AG08395 (cell line): ENCODE measurements around the gene TPST2.

Source experiments
- DNase-seq: peaks from one replicate; pipeline ENCODE4 v3.0.0; 2012; ENCODE audit warnings: mixed read lengths, low spot score

Gene TPST2

DNA sequence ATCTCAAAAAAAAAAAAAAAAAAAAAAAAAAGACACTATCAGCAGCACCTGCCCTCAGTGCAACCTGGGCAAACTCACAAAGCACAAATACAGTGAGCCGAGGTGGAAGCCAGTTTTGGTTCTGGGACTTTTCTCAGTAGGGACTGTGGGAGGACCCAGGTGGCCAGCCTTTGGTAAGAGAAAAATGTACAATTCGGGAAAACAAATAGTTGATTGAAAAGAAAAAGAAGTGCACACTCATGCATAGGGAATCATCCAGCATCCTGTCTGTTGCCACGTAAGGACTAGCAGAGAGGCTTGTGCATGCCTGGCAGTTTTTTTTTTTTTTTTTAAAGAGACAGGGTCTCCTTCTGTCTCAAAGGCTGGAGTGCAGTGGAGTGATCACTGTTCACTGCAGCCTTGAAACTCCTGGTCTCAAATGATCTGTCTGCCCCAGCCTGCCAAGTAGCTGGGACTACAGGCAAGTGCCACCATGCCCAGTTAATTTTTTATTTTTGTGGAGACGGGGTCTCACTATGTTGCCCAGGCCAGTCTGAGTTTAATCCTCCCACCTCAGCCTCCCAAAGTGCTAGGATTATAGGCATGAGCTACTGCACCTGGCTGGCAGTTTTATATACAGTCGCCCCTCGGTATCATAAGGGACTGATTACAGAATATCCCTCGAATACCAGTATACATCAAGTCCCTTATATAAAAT, 36.7 kb downstream of the TPST2 start:
- peak; percentile 92 for DNase-seq

DNA sequence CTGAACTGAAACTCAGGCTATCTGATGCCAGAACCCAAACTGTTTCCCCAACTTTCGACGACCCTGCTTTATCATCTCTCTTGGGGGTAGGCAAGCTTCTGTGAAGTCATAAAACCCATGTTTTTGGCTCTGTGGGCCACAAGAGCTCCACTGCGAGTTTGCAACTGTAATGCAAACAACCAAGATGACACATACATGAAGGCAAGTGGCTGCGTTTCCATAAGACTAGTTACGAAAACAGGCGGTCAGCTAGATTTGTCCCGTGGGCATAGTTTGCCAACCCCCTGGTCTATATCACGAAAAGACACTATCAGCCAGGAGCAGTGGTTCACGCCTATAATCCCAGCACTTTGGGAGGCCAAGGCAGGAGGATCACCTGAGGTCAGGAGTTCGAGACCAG, 37.5 kb downstream of the TPST2 start:
- DNase-seq = no peak

DNA sequence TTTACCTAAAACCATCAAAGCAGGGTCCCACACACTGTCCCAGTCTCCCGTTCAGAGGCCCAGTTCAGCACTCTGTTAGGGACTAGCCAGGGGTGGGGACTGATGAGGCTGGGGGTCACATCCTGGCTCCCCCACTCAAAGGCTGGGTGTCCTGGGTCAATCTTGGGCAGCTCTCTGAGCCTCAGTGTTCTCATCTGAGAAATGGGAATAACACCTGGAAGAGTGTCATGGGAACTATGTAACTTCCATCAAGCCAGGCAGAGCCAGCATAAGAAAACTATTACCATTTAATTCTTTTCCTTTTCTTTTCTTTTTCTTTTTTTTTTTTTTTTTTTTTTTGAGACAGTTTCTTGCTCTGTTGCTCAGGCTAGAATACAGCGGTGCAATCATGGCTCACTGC, 38.4 kb downstream of the TPST2 start:
- no peak for DNase-seq

DNA sequence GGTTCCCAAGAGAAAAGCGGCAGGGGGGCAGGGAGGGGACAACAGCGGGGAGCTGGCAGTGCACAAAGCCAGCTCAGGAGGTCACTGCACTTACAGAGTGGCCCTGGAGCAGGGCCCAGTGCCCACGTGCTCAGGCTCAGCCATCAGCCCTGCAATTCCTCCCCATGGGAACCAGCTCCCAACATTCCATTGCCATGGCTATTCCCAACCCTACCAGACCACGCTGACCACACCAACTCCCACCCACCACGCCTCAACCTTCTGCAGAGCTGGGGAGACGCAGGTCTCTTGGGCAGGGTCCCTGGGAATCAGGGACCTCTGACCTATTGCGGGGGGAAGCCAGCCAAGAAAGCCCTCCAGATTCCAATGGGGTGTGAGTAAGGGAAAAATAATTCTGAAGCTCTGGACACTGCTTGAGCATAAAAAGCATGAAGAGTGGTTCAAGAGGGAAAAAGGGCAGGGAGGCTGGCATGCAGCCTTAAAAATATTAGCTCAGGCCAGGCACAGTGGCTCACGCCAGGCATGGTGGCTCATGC, 39.4 kb downstream of the TPST2 start:
- peak; percentile 94 for DNase-seq

DNA sequence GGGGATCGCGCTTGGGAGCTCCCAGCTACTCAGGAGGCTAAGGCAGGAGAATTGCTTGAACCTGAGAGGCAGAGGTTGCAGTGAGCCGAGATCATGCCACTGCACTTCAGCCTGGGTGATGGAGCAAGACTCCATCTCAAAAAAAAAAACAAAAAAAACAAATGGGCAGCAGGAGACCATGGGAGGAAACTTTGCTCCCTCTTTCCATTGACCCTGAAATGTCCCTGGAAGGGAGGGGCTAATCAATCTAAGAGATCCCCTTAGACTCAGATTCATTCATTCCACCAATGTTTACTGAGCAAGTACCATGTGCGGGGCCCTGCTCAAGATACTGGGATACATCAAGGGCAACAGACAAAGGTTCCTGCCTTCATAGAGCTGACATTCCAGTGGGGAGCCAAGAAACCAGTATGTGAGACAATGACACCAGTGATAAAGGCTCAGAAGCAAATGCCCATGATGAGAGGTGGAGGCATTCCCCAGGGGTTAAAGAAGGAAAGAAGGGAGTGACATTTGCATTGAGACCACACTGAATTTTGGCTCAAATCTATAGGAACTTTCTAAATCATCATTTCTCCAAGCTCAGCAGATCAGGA, 39.9 kb downstream of the TPST2 start:
- no peak for DNase-seq

DNA sequence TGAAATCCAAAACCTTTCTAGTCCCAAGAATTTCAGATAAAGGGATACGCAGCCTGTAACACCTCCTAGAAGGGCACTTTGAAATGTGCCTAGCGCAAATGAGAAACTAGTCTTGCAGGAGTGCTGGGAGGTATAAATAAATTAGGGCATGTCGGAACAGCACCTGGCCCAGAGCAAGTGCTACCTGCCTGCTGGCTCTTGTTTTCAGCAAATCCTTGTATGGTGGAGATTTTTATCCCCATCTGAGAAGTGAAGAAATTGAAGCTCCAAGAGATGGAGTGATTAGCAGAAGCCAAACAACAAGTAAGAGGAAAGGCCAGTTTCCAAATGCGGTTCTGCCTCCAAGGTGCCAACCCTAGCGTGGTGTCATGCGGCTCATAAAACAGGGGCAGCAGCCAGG, 40.9 kb downstream of the TPST2 start:
- no peak for DNase-seq

DNA sequence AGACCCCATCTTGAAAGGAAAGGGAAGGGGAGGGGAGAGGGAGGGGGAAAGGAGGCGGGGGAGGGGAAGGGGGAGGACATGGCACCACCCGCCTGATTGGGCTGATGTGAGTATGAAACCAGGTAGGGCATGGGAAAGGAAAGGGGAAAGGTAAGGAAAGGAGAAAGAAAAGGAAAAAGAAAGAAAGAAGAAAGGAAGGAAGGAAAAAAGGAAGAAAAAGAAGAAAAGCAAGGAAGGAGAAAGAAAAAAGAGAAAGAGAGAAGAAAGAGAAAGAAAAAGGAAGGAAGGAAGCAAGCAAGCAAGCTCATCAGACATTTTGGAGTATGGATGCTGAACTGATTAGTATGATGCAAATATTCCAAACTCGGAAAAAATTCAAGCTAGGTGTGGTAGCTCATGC, 41.6 kb downstream of the TPST2 start:
- no peak for DNase-seq

DNA sequence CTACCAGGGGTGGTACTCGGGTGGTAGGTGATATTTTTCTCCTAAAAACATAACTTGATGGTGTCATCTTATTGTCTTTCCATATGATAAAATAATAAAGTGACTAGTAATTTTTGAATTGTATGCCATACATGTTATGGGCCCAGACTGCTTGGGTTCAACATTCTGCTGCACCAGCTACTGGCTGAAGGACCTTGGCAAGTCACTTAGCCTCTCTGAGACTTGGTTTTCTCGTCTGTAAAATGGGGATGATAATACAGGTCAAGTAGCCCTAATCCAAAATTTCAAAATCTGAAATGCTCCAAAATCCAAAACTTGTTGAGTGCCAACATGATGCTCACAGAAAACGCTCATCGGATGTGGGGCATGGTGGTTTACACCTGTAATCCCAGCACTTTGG, 42.1 kb downstream of the TPST2 start:
- no peak for DNase-seq

DNA sequence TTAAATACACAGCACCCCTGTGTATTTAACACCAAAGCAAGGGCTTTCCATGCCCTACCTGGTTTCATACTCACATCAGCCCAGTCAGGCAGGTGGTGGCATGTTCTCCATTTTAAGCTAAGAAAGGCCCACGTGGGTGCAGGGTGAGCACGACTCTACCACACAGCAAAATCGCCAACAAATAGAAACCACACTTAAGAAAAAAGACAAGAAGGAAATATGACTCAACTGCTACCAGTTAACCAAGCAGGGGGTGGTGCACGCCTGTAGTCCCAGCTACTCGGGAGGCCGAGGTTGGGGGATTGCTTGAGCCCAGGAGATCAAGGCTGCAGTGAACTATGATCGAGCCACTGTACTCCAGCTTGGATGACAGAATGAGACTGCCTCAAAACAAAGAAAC, 42.5 kb downstream of the TPST2 start:
- no peak for DNase-seq

DNA sequence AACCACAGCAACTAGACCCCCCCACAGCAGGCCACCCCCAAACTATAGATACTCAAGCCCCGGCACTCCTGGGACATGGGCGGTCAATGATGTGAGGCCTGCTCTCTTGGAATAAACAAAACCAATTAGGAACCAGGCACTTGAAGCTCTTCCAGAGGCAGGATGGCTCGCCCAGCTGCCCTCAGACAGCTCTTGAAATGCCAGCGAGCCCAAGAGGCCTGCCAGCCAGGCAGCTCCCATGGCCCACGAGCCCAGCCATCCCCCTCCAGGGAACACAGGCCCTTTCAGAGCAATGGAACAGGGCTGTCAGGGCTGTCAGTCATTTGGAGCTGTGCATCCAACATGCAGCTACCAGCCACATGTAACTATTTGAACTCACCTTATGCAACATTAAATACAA, 43.6 kb downstream of the TPST2 start:
- DNase-seq = no peak

DNA sequence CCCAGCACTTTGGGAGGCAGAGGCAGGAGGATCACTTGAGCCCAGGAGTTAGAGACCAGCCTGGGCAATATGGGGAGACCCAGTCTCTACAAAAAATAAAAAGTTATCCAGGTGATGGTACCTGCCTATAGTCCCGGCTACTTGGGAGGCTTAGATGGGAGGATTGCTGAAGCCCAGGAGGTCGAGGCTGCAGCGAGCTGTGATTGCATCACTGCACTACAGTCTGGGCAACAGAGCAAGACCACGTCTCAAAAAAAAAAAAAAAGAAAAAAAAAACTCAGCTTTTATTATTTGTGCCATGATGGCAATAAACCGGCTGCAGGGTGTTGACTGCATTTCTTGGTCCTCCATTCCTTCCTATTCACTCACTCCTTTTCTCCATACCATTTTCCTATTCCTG, 44.1 kb downstream of the TPST2 start:
- DNase-seq = no peak

DNA sequence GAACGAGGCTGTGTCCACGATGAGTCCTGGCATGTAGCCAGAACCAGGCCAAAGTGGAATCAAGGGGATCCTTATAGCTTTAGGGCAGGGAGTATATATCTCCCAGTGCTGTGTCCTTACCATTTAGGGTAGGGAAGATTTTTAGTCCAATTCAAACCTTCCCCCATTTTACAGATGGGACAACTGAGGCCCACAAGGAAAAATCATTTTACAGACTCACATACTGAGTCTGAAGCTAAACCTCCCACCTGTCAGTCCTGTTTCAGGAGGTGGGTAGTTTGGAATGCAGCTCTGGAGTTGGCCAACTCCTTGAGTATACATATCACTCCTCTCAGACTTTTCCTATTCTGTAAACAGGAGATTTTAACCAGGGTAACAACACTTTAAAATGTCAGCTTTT, 44.5 kb downstream of the TPST2 start:
- no peak for DNase-seq

DNA sequence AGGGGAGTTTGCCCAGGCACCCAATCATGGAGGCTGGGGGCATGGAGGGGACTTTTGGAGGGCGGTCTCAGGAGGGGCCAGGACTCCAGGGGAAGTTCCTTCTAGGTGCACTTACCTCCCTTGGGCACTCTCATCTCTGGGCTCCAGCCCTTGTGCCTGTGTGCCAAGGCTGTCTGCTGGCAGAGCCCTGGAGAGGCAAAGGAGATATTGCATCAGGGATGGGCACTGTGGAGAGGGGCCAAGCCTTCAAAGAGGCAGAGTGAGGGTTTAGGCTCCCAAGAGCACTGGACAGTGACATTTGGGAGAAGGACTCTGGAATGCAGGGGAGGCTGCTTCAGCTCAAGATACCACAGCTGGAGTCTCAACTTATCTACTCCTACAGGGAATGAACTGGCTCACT, 45.4 kb downstream of the TPST2 start:
- no peak for DNase-seq

DNA sequence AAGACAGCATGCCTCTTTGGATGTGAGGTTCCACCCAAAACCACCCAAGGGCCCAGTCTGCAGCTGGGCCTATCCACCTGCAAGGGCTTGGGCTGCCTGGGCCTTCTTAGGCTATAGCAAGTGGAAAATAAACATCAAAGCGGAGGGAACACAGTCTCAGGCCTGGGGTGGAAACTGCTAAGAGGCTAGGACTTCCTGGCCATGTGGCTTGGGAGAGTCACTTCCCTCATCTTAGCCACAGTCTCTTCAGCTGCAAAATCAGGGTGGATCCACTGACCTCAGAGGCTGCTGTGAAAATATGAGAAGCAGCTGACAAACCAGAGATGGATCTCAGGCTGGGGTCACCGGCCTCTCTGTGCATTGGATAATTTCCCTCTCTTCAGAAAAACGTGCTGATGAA, 47.1 kb downstream of the TPST2 start:
- DNase-seq = no peak

DNA sequence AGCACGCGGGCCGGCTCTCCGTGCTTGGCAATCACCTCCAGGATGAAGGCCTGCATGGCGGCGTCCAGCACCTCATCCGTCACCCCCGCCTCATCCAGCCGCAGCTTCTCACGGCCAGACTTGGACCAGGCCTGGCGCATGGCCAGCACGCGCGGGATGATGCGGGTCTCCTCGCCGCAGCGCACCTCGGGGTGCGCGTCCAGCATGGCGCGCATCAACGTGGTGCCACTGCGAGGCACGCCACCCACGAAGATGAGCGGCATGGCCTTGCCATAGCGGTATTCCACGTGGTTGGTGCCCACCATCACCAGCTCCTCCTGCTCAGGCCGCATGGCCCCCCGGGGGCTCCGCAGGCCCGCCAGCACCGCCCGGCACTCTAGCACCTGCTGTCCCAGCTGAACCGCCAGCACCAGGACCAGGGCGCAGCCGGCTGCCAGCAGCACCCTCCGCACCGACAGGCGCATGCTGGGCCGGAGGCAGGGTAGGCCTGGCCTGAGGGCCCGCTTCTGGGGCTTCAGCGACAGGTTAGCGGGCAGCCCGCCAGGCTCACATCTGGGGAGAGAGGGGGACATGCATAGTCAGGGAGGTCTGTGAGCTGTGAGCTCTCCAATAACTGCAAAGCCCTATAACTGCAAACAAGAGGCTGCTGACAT, 48.6 kb downstream of the TPST2 start:
- DNase-seq = no peak

DNA sequence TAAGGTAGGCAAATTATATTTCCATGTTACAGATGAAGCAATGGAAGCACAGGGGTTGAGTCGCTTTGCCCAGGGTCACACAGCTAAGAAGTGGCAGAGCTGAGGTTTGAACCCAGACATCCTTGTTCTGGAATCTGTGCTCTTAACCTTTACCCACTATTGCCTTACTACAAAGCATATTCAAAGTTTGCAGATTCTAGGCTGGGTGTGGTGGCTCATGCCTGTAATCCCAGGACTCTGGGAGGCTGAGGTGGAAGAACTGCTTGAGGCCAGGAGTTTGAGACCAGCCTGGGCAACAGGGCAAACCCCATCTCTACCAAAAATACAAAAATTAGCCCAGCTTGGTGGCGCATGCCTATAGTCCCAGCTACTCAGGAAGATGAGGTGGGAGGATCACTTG, 49.8 kb downstream of the TPST2 start:
- no peak for DNase-seq

DNA sequence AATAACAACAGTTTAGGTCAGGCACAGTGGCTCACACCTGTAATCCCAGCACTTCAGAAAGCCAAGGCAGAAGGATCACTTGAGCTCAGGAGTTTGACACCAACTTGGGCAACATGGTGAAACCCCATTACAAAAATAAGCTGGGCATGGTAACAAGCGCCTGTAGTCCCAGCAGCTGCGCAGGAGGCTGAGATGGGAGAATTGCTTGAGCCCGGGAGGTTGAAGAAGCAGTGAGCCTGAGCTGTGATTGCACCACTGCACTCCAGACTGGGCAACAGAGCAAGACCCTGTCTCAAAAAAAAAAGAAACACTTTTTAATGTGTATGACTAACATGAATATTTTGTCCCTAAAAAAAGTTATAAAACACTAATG, 53.2 kb downstream of the TPST2 start:
- DNase-seq = no peak

DNA sequence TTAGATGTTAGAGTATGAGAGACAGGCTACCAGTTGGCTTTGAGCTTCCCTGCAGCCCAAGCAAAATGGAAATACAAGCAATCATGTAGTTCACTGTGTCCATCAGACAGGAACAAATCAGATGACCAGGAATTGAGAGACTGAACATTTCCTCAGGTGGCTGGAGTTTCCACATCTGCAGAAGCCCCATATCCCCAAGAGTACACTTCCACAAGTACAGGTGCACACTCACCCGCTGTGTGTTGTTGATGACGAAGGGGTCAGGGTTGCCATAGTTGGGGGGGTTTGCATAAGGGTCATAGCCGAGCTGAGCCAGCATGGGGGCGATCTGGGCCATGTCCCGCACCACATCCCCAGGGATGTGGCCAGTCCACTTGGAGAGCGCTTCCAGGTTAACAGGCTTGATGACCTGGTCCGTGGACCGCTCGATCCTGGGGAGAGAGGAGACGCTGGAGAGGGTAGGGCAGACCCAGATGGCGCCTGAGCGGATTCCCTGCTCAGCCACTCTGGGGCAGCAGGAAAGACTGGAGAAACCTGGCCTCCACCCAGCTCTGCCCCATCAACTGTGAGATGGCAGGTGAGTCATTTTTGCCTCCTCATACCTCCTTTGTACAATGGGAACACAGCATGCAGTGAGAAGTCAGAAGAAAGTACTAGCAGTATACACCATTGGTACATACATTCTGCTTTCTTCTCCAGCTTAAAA, 53.7 kb downstream of the TPST2 start:
- DNase-seq = no peak

DNA sequence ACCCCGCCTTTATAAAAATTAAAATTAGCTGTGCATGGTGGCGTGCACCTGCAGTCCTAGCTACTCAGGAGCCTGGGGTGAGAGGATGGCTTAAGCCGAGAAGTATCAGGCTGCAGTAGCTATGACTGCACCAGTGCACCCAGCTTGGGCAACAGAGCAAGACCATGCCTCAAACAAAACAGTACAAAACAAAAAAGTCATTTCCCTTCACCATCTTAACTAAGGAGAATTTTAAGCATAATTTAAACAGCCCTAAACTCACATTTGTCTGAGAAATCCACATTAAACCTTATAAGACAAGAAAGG, 54.4 kb downstream of the TPST2 start:
- DNase-seq = no peak

DNA sequence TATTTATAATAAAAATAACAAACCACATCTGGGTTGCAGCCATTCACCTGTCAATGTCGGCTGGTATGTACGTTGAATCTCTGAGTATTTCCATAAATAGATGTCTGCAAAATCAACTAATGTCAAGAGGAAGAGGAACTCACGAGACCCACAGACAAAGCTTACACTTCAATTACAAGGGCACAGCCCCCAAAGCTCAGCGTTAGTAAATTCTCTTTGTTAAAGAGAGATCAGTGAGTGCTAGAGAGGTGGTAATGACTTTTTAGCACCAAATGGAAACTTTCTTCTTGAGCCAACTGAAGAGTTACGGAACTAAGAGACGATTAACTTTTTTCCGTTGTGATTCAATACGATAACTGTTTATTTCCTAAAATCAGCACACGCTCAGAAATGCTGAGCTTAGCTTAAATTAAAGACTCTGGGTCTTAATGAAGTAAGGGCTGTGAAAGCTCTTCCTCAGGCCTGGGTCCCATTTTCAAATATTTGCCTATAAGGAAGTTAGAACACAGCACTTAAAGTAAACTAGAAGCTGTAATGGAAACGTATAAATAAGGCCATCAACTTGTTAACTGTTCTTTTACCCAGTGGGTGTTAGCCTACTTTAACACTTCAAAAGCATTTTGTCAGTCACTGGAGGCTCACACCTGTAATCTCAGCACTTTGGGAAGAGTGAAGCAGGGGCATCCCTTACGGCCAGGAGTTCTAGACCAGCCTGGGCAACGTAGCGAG, 54.9 kb downstream of the TPST2 start:
- no peak for DNase-seq

DNA sequence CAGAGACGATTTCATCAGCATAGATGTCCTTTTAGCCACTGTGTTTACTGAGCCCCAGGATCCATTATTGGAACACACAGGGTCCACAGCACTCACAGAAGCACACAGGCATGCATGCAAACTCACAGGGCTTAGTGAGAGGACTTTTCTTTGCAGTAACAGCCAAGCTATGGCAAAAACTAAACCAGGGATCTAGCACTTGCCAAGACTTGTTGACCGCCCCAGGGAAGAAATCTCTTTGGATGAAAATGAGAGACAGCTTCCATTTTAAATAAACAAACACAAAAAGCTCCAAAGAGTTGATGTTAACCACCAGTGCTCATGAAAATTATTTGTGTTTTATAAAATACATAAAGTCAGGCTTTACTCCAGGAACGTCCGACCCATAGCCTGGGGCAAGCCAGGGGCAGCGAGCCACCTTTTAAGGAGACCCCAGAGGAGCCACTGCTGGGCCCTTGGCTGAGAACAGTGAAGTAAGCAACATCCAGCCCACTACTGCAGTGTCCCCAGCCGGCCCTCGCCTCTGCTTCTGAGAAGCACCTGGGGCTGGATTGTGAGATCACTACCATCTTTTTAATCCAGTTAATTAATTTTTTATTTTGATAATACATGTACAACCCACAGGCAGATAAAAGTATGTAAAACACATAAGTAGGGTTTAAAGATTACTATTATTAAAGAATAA, 55.6 kb downstream of the TPST2 start:
- no peak for DNase-seq

DNA sequence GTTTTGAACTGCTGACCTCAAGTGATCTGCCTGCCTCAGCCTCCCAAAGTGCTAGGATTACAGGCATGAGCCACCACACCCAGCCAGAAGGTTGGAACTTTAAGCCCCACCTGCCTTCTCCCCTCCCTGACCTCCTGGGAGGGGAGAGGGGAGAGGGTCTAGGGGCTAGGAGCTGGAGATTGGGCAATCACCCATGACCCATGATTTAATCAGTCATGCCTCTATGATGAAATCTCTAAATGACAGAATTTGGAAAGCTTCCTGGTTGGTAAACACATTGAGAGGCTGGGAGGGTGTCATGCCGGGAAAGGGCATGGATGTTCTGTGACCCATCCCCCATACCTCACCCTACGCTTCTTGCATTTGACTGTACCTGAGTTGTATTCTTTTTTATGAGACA, 60.6 kb downstream of the TPST2 start:
- DNase-seq = peak; percentile 25
